HG03354 (cell line): ENCODE results near the gene SLC25A11.

Experiments
- ATAC-seq: cut with Tn5 transposase; IDR thresholded peaks from one replicate; pipeline ENCODE4 v1.9.1; 2021; ENCODE audit warnings: mild to moderate bottlenecking; ENCODE audit not compliant: unreplicated experiment, poor library complexity, severe bottlenecking

Gene SLC25A11

DNA sequence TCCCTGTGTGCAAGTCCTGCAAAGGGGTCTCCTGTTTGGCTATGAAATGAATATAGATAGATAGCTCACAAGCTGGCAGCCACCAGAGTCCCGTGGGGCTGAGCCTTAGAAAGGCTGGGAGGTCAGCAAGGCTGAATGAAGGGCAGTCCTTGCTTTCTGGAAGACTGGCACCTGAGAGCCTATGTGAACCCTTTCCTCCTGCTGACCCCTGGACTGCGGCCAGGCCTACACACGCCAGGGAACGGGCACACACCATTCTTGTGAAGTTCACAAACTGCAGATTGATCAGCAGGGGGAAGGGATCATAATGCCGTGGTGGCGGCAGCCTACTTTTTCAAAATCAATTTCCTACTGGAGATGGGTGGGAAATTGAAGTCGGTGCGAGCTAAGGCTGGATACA, 41.5 kb downstream of the SLC25A11 start:
- no peak for ATAC-seq

DNA sequence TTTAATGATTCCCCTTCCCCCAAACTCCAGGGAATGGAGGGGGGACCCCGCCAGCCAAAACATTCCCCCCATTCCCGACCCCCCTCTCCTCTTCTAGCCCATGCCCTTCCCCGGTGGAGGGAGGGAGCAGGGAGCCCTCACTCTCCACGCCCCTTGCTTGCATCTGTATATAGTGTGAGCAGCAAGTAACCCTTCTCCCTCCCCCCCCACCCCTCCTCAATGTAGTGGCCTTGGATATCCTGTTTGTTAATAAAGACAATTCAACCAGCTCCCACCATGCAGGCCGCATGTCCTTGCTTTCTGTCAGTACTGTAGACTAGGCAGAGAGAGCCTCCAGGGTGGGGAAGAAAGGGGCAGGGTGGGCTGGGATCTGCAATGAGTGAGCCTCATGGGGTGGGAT, 42.1 kb downstream of the SLC25A11 start:
- no peak for ATAC-seq

GRCh38 chr17:4897198-4897687, 42.6 kb downstream of the SLC25A11 start:
- no peak for ATAC-seq

DNA sequence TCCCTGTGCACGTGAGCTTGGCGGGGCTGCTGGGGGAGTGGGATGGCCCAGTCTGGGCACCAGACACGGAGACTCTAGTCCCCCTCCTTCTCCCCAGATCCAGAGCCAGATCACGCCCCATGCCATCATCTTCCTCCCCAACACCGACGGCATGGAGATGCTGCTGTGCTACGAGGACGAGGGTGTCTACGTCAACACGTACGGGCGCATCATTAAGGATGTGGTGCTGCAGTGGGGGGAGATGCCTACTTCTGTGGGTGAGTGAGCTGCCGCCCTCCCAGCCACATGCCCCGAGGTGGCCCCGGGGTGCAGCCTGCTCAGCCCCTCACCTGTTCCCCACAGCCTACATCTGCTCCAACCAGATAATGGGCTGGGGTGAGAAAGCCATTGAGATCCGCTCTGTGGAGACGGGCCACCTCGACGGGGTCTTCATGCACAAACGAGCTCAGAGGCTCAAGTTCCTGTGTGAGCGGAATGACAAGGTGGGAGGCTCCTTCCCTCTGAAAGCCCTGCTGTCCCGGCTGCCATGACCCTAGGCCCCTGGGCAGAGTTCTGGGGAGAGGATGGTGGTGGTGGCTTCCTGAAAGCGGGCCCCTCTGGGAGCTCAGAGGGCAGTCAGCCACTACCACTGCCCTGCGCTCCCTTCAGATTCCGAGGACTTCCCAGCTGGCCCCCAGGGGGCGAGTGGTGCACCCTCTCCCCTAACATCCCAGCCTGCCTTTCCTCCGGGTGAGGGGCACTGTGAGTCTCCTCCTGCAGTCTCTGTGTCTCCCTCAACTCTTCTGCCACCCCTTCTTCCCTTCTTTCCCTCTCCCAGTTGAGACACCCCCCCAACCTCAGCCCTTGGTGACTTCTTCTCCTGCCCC, 43.3 kb downstream of the SLC25A11 start:
- no peak for ATAC-seq

GRCh38 chr17:4895657-4896331, 44.1 kb downstream of the SLC25A11 start:
- ATAC-seq: no peak

DNA sequence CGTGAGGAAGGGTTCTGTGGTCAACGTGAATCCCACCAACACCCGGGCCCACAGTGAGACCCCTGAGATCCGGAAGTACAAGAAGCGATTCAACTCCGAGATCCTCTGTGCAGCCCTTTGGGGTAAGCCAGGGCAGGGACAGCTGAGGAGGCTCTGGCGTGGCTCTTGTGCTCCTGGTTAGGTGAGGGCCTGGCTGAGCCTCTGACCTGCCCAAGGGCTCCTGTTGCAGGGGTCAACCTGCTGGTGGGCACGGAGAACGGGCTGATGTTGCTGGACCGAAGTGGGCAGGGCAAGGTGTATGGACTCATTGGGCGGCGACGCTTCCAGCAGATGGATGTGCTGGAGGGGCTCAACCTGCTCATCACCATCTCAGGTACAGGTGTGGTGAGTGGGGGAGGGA, 44.7 kb downstream of the SLC25A11 start:
- ATAC-seq: no peak

- ATAC-seq: no peak
Observed at GRCh38 chr17:4893721-4894560, 45.9 kb downstream of the SLC25A11 start.

DNA sequence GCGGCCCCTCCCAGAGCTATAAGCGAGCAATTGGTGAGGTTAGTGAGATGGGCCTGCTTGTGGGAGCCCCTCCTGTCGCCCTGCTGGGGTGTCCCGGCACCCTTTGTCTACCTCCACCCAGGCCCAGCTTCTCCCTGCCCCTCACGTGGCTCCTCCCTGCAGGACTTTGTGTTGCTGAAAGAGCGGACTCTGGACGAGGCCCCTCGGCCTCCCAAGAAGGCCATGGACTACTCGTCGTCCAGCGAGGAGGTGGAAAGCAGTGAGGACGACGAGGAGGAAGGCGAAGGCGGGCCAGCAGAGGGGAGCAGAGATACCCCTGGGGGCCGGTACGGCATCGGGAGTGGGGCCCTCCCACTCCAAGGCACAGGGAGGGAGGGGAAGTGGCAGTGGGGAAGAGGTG, 46.6 kb downstream of the SLC25A11 start:
- ATAC-seq: no peak

DNA sequence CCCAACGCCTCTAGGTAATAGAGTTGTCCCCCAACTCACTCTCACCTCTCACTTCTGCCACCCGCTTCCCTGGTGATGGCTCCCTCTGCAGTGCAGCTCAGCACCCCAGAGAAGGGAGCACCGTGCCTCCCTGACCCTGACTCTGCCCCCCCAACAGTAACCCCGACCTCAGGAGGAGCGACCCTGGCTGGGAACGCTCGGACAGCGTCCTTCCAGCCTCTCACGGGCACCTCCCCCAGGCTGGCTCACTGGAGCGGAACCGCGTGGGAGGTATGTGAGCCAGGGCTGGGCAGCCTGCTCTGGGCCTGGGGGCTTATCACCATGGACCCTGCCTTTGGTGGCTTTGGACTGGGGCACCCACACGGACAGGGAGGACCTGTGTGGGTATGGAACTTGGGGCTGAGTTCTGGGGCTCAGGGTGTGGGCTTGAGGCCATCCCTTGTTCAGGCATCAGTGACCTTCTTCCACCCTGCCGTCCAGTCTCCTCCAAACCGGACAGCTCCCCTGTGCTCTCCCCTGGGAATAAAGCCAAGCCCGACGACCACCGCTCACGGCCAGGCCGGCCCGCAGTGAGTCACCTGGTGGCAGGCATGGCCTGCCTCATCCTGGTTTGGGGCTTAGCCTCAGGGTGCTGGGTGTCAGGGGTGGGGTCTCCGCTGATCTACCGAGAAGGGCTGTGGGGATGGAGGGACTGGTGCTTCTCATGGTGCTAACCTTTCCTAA, 47.2 kb downstream of the SLC25A11 start:
- no peak for ATAC-seq

DNA sequence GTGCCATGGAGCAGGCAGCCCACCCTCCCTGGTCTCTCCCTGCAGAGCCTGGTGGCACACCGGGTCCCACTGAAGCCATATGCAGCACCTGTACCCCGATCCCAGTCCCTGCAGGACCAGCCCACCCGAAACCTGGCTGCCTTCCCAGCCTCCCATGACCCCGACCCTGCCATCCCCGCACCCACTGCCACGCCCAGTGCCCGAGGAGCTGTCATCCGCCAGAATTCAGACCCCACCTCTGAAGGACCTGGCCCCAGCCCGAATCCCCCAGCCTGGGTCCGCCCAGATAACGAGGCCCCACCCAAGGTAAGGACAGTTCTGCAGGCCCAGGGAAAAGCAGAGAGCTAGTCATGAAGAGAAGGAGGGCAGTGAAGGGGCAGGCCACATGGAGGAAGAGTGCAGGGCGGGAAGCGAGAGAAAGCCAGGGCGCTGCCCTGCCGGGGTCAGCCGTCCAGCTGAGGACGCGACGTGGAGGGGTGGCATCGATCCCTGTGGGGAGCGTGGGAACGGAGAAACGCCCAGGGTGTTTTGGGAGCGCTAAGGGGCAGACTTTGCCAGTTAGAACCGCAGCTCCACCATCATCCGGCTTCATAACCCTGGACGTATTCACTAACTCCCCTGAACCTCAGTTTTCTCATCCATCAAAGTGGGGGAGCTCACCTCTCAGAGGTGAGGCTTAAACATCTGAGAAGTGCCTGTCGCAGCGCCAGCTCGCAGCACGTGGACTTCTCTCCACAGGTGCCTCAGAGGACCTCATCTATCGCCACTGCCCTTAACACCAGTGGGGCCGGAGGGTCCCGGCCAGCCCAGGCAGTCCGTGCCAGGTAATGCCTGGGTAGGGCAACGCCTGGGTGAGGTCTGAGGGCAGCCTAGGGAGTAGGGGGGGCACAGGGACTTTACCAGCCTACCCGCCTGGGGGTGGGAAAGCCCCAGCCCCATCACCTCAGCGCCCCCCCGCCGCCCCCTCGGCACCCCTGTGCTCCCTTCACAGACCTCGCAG, 48.1 kb downstream of the SLC25A11 start:
- no peak for ATAC-seq

DNA sequence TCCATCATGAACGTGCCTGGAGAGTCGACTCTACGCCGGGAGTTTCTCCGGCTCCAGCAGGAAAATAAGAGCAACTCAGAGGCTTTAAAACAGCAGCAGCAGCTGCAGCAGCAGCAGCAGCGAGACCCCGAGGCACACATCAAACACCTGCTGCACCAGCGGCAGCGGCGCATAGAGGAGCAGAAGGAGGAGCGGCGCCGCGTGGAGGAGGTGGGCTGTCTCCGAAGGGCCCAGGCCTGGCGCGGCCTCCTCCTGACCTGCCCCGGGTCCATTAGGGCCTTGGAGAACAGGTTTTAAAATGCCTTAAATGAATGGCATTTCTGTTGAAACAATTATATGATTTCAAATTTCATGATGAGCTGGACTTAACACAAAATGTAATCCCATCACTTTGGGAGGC, 52.3 kb downstream of the SLC25A11 start:
- ATAC-seq: no peak
